EH (cell line): Measurements from ENCODE around the gene DDX27.

Experiments
- DNase-seq: peaks from one replicate; pipeline ENCODE4 v3.0.0-alpha.2; 2015; ENCODE audit warnings: low read depth

DDX27 gene

DNA sequence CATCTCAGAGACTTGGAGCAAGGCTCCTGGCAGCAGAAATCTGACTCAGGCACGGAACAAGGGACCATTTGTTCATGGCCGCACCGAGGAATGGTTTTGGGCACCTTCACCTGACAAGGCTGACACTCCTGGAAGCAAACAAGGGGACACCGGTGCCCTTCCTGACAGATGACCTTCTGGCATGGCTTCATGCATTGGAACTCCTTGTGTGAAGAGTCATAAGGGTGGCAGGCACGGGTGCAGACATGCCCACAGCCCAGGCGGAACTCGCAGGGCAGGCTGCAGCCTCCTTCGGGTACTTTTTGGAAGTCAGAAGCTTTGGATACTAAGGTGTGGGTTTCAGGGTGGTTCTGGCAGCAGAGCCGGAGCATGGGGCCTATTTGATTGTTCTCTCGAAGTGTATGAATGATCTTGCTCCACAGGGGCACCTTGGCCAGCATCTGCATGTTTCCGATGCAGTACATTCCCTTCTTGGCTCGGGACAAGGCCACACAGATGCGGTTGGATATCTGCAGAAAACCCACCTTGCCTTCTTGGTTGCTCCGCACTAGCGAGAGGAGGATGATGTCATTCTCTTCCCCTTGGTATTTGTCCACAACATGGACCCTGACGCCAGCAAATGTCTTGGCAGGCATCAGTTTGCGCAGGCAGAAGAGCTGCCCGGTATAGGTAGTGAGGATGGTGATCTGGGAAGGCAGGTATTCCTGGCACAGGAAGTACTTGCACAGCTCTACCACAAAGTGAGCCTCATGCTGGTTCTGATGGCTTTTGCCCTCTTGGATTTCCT, 29.9 kb downstream of the DDX27 start:
- no peak for DNase-seq

- no peak for DNase-seq
Measured at GRCh38 chr20:49252556-49253350, 33.5 kb downstream of the DDX27 start.

- no peak for DNase-seq
Measured at GRCh38 chr20:49256261-49256660, 37.0 kb downstream of the DDX27 start.

DNA sequence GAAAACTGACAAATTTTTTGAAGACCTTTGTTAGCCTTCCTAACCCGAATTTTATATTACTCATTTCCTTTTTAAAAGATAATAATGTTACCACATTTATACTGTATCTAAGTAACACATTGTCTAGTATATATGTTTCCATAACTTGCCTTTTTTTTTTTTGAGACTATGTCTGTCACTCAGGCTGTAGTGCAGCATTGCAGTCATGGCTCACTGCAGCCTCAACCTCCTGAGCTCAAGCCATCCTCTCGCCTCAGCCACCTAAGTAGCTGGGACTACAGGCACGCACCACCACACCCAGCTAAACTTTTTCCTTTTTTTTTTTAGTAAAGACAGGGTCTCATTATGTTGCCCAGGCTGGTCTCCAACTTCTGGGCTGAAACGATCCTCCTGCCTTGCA, 40.1 kb downstream of the DDX27 start:
- no peak for DNase-seq

- no peak for DNase-seq
Measured at GRCh38 chr20:49259799-49260198, 40.6 kb downstream of the DDX27 start.

DNA sequence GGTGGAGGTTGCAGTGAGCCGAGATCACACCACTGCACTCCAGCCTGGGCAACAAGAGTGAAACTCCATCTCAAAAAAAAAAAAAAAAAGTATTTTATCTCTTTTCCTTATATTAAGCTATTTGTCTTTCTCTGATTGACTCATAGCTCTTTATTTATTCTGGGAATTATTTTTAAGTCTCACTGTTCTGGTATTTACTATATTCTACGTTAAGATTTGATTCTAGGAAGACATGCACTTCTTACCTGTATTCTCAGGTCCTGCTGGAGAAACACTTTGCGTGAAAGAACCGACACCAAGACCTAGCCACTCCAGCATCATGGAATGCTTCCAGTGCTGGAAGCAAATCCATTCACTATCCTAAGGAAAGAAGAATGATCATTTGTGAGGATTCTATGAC, 41.0 kb downstream of the DDX27 start:
- no peak for DNase-seq

DNA sequence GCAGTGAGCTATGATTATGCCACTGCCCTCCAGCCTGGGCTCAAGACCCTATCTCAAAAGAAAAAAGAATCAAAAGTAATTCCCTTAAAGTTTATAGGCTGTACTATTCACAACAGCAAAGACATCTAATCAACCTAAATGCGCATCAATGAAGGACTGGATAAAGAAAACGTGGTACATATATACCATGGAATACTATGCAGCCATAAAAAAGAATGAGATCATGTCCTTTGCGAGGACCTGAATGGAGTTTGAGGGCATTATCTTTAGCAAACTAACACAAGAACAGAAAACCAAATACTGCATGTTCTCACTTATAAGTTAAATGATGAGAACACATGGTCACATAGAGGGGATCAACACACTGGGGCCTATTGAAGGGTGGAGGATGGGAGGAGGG, 42.0 kb downstream of the DDX27 start:
- DNase-seq = no peak

GRCh38 chr20:49262444-49262843, 43.2 kb downstream of the DDX27 start:
- no peak for DNase-seq

DNA sequence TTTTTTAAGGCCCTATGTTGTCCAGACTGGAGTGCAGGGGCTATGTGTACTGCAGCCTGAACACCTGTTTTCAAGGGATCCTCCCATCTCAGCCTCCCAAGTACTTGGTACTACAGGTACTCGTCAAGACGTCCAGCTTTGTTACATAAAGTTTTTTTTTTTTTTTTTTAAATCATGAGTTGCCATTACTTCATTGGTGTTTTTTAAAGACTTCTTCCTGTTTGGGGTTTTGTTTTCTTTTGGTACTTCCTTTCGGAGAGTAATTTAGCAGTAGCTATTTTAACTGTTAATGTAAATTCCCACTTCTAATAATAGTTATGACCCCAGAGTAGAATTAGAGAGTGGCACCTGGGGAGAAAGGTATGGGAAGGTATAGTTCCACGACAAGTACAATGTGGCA, 48.1 kb downstream of the DDX27 start:
- no peak for DNase-seq

DNA sequence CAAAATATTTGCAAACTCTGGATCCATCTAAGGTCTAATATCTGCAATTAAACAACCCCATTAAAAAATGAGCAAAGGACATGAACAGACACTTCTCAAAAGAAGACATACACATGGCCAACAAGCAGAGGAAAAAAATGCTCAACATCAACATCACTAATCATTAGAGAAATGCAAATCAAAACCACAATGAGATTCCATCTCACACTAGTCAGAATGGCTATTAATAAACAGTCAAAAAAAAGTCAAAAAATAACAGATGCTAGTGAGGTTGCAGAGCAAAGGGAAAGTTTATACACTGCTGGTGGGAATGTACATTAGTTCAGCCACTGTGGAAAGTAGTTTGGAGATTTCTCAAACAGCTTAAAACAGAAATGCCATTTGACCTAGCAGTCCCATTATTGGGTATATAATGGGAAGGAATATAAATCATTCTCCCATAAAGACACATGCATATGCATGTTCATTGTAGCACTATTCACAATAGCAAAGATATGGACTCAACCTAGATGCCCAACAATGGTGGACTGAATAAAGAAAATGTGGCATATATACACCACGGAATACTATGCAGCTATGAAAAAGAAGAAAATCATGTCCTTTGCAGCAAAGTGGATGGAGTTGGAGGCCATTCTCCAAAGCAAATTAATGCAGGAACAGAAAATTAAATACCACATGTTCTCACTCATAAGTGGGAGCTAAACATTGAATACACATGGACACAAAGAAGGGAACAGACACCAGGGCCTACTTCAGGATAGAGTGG, 49.6 kb downstream of the DDX27 start:
- DNase-seq = peak; percentile 91

- DNase-seq = peak; percentile 90
Measured at GRCh38 chr20:49270177-49270576, 51.0 kb downstream of the DDX27 start.

GRCh38 chr20:49270736-49271135, 51.5 kb downstream of the DDX27 start:
- no peak for DNase-seq

DNA sequence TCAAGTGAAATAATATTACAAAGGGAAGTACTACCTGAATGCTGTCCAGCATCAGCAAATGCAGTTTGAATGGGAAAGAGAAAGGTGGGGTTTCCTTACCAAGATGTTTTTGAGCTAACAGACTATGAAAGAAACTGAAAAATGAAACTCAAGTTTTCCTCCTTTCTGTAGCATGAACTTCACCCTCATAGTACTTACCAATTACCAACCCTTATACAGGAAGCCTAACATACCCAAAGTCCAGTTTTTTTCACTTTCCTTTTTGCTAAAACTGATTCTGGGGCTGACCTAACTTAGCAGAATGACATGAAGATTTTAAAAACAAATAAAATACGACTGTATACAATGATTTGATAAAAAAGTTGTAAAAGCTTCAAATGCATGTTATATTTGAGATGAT, 53.4 kb downstream of the DDX27 start:
- DNase-seq = no peak

DNA sequence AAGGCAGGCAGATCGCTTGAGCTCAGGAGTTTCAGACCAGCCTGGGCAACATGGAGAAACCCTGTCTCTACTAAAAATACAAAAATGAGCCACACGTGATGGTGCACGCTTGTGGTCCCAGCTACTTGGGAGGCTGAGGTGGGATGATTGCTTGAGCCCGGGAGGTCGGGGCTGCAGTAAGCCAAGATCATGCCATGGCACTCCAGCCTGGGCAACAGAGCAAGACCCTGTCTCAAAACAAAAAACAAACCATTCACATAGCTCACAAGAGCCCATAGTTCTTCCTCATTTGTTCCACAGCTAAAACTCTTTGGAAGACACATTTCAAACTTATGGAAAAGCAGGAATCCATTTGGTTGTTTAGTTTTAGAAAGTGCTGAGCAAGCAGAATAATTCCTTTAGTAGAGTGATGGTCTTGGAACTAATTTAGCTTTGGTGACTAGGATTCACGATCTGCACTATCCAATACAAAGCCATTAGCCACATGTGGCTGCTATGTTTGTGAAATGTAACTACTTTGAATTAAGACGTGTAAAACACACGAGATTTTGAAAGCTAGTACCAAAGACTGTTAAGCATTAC, 54.6 kb downstream of the DDX27 start:
- DNase-seq = no peak

- no peak for DNase-seq
Measured at GRCh38 chr20:49275216-49275615, 56.0 kb downstream of the DDX27 start.

- no peak for DNase-seq
Measured at GRCh38 chr20:49275636-49276035, 56.4 kb downstream of the DDX27 start.

DNA sequence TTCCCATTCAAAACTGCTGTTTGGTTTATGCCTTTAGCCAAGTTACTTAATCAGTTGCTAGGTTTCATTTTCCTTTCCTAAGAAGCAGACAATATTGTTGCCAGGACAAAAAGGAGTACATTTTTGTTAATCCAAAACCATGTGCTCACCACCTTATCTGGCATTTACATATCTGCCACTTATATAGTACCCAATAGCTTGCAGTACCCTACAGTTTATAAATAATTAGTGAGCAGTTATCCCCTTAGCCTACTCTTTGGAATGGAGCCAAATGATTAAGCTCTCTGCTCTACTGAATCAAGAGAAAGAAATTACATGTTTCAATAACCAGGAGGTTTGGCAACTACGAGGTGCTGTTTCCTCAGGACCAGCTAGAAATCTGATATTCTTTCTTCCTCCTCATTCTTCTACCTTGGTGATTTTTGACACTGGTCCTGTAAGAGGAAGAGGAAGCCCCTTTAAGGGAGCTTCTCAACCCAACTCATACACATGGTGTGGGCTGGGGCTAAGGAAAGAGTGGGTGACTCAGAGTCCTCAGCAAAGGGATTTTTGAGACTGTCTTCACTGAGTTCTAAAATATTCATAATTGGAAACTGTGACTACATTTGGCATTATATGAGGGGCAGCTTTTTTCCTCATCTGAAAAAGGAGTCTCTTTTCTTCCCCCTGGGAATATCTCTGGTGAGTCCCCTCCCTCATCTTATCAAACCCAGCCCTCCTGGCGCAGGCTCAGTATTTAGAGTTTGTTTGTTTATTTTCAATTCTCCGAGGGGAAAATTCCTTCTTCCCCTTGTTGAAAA, 57.1 kb downstream of the DDX27 start:
- peak; percentile 74 for DNase-seq

DNA sequence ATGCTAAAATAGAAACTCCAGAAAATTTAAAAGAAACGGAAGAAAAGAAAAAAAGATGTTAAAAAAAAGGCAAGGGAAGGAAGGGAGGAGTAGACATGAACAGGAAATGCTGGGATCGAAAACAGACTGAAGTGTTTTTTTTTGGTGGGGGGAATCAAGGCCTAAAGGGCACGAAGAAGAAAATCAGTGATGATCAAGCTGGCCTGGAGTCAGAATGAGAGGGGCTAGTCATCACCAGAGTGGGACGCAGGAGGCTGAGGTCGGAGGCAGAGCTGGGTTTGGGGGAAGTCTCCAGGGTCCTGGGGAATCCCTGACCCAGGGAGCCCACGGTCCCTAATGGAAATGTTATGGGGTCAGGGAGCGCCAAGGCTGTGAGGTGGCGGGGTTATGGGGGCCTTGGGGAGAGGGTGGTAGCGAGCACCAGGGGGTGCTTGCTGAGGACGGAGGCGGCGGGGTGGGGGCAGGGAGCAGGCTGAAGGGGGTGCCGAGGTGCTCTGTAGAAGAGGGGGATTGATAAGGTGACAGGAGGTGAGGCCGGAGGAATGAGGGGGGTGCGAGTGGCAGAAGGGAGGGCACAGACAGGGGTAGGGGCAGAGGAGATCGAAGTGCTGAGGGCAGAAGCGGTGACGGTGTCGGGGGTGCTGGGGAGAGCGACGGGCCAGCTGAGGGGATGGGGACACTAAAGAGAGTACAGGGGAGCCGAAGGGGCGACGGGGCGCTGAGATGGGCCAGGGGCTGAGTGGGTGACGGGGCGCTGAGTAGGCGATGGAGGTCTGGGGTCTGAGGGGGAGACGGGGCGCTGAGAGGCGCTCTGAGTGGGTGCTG, 58.0 kb downstream of the DDX27 start:
- DNase-seq = no peak

DNA sequence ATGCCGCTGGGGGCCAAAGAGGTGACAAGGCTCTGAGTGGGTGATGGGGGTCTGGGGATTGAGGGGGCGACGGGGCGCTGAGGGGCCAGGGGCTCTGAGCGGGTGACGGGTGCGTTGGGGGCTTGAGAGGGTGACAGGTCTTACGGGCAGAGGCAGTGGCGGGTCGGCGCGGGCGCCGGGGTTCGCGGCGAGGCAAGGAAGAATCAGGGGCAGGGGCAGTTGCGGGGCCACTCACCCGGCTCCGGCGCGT, 58.5 kb downstream of the DDX27 start:
- no peak for DNase-seq

DNA sequence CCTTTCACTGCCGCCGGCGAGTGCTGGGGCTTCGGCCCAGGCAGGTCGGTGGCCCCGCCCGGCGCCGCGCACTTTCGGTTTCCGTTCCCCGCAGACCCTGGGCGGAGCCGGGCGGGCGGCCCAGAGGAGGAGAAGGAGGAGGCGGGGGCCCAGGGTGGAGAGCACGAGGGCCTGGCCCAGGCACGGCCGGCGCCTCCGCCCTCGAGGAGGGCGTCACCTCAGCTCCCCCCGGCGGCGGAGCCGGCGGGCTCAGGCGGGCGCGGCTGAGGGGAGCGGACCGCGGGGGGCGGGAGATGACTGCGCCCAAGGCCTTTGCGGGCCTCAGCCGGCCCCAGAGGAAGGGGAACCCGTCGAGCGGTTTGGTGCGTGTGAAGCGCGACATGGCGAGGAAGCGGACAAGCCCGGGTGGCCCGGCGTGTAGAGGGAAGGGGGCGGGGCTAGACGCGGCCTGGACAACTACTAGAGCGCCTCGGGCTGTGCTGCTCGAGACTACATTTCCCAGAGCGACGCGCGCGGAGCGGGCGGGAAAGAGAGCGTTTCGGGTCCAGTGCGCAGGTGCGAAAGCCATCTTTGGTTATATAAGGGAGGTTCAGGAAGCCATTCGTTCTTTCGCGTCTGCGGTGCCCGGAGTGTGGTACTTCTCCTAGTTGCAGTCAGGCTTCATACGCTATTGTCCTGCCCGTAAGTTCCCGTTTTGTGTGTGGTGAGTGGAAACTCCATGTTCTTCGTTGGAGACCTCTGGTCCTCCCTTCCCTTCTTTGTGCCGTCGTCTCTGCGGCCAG, 59.0 kb downstream of the DDX27 start, which contains the start of gene ZNFX1:
Gene ZNFX1, minus strand, starts transcription at position 22 of the 782 bp plus-strand sequence. CDS start 2,218 bp downstream, outside the sequence.
- peak; percentile 98 for DNase-seq
